ENCODE data around the gene TSPEAR. TPM values are rescaled to one million over a fixed set of nuclear protein-coding genes. Genes with fewer than 3 reads are reported as not detected.

TSPEAR gene
- total and polyA plus RNA-seq, 2 of the 13 experiments (the other 11 are each of a cell fraction or from before 2014, with no cell fraction given), result 0.07 to 0.32 TPM

- TF ChIP-seq SOX5 (CRISPR knock-in tag; IDR thresholded peaks at IDR 0.05; ENCODE audit: borderline replicate concordance) (0 out of 2 replicates have a peak, but pooled peaks have one; percentile 37), NPAS2 (CRISPR knock-in tag; IDR thresholded peaks at IDR 0.05; ENCODE audit: borderline replicate concordance) (no peak), ZNF264 (CRISPR knock-in tag; IDR thresholded peaks at IDR 0.05) (no peak), ZMYM3 (CRISPR knock-in tag; IDR thresholded peaks at IDR 0.05) (peak; percentile 31; the same call in 1 of the 2 replicates), CREM (IDR thresholded peaks at IDR 0.05) (peak; percentile 44; the same call in 1 of the 2 replicates), CREM (CRISPR knock-in tag; IDR thresholded peaks at IDR 0.05) (no peak), CREB1 (IDR thresholded peaks at IDR 0.05) (0 out of 2 replicates have a peak, but pooled peaks have one; percentile 12), CREB1 (CRISPR knock-in tag; IDR thresholded peaks at IDR 0.05) (no peak), RBAK (CRISPR knock-in tag; IDR thresholded peaks at IDR 0.05) (peak; percentile 57; the same call in 1 of the 2 replicates), HMG20B (CRISPR knock-in tag; conservative IDR thresholded peaks at IDR 0.05) (no peak), THAP8 (CRISPR knock-in tag; IDR thresholded peaks at IDR 0.05; ENCODE audit: borderline replicate concordance) (no peak), KMT2B (CRISPR knock-in tag; IDR thresholded peaks at IDR 0.05) (no peak), HMGA1 (CRISPR knock-in tag; conservative IDR thresholded peaks at IDR 0.05) (no peak), SMARCE1 (IDR thresholded peaks at IDR 0.05; ENCODE audit: borderline replicate concordance) (no peak), HDAC6 (IDR thresholded peaks at IDR 0.05; ENCODE audit: low read depth, low read length) (no peak), HES4 (CRISPR knock-in tag; IDR thresholded peaks at IDR 0.05; ENCODE audit: borderline replicate concordance) (no peak), CBX1 (IDR thresholded peaks at IDR 0.05; ENCODE audit: low read depth) (no peak), IRF2 (CRISPR knock-in tag; IDR thresholded peaks at IDR 0.05) (peak; percentile 48; the same call in 1 of the 2 replicates), YEATS2 (CRISPR knock-in tag; IDR thresholded peaks at IDR 0.05; ENCODE audit: borderline replicate concordance) (no peak), ZNF713 (CRISPR knock-in tag; IDR thresholded peaks at IDR 0.05) (no peak), SIX4 (CRISPR knock-in tag; IDR thresholded peaks at IDR 0.05) (no peak), PAWR (CRISPR knock-in tag; IDR thresholded peaks at IDR 0.05; ENCODE audit: borderline replicate concordance) (no peak), ZNF761 (CRISPR knock-in tag; conservative IDR thresholded peaks at IDR 0.05) (no peak), KDM3A (CRISPR knock-in tag; IDR thresholded peaks at IDR 0.05; ENCODE audit: low read depth) (no peak)
- TF ChIP-seq, protein P1, sequence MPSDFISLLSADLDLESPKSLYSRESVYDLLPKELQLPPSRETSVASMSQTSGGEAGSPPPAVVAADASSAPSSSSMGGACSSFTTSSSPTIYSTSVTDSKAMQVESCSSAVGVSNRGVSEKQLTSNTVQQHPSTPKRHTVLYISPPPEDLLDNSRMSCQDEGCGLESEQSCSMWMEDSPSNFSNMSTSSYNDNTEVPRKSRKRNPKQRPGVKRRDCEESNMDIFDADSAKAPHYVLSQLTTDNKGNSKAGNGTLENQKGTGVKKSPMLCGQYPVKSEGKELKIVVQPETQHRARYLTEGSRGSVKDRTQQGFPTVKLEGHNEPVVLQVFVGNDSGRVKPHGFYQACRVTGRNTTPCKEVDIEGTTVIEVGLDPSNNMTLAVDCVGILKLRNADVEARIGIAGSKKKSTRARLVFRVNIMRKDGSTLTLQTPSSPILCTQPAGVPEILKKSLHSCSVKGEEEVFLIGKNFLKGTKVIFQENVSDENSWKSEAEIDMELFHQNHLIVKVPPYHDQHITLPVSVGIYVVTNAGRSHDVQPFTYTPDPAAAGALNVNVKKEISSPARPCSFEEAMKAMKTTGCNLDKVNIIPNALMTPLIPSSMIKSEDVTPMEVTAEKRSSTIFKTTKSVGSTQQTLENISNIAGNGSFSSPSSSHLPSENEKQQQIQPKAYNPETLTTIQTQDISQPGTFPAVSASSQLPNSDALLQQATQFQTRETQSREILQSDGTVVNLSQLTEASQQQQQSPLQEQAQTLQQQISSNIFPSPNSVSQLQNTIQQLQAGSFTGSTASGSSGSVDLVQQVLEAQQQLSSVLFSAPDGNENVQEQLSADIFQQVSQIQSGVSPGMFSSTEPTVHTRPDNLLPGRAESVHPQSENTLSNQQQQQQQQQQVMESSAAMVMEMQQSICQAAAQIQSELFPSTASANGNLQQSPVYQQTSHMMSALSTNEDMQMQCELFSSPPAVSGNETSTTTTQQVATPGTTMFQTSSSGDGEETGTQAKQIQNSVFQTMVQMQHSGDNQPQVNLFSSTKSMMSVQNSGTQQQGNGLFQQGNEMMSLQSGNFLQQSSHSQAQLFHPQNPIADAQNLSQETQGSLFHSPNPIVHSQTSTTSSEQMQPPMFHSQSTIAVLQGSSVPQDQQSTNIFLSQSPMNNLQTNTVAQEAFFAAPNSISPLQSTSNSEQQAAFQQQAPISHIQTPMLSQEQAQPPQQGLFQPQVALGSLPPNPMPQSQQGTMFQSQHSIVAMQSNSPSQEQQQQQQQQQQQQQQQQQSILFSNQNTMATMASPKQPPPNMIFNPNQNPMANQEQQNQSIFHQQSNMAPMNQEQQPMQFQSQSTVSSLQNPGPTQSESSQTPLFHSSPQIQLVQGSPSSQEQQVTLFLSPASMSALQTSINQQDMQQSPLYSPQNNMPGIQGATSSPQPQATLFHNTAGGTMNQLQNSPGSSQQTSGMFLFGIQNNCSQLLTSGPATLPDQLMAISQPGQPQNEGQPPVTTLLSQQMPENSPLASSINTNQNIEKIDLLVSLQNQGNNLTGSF (CRISPR knock-in tag; IDR thresholded peaks at IDR 0.05), result no peak
- TF ChIP-seq, protein P2, sequence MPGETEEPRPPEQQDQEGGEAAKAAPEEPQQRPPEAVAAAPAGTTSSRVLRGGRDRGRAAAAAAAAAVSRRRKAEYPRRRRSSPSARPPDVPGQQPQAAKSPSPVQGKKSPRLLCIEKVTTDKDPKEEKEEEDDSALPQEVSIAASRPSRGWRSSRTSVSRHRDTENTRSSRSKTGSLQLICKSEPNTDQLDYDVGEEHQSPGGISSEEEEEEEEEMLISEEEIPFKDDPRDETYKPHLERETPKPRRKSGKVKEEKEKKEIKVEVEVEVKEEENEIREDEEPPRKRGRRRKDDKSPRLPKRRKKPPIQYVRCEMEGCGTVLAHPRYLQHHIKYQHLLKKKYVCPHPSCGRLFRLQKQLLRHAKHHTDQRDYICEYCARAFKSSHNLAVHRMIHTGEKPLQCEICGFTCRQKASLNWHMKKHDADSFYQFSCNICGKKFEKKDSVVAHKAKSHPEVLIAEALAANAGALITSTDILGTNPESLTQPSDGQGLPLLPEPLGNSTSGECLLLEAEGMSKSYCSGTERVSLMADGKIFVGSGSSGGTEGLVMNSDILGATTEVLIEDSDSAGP (CRISPR knock-in tag; IDR thresholded peaks at IDR 0.05; ENCODE audit: borderline replicate concordance), result no peak; the same call in 1 of the 2 replicates
These were observed 25.1 kb upstream of the TSPEAR start (continued) for GRCh38 chr21:44736291-44737004.
